DOHH2 (cell line): ENCODE measurements around the gene SSU72.

Experiments
- H3F3A ChIP-seq: fragments of 200-600 bp; sonication (generic), shearing (Covaris generic); 2 replicates; pipeline ENCODE4 v1.6.0; 2016; ENCODE audit warnings: antibody characterized with exemption, mild to moderate bottlenecking; ENCODE audit not compliant: control insufficient read depth, insufficient read depth
- H3K27ac ChIP-seq: fragments of 200-600 bp; sonication (generic); 2 replicates; pipeline ENCODE4 v1.5.1; 2014; ENCODE audit warnings: low read depth, mild to moderate bottlenecking, low read length, moderate library complexity
- H3K27me3 ChIP-seq: fragments of 200-600 bp; sonication (generic); 2 replicates; pipeline ENCODE4 v1.6.1; 2014; ENCODE audit warnings: mild to moderate bottlenecking, low read length, mixed read lengths; ENCODE audit not compliant: control insufficient read depth
- H3K36me3 ChIP-seq: fragments of 200-600 bp; sonication (generic); 2 replicates; pipeline ENCODE4 v1.6.1; 2014; ENCODE audit warnings: mild to moderate bottlenecking, low read length, moderate library complexity, mixed read lengths; ENCODE audit not compliant: control insufficient read depth
- H3K4me1 ChIP-seq: fragments of 200-600 bp; sonication (generic); 2 replicates; pipeline ENCODE4 v1.6.1; 2014; ENCODE audit warnings: mild to moderate bottlenecking, low read length, mixed read lengths; ENCODE audit not compliant: control insufficient read depth
- H3K4me2 ChIP-seq: fragments of 200-600 bp; sonication (generic); 2 replicates; pipeline ENCODE4 v1.6.0; 2014; ENCODE audit warnings: mild to moderate bottlenecking, low read length, moderate library complexity
- H3K4me3 ChIP-seq: fragments of 200-600 bp; sonication (generic); 2 replicates; pipeline ENCODE4 v1.5.1; 2014; ENCODE audit warnings: mild to moderate bottlenecking, low read length, mixed read lengths
- H3K79me2 ChIP-seq: fragments of 200-600 bp; sonication (generic); 2 replicates; pipeline ENCODE4 v1.6.1; 2014; ENCODE audit warnings: mild to moderate bottlenecking, low read length, mixed read lengths; ENCODE audit not compliant: control insufficient read depth
- H3K9me2 ChIP-seq: fragments of 200-600 bp; sonication (generic); replicated peaks from 2 replicates; pipeline ENCODE4 v1.6.1; 2014; ENCODE audit warnings: mild to moderate bottlenecking, low read length, mixed read lengths; ENCODE audit not compliant: control insufficient read depth
- H3K9me3 ChIP-seq: fragments of 200-600 bp; sonication (generic); 2 replicates; pipeline ENCODE4 v1.6.1; 2014; ENCODE audit warnings: antibody characterized with exemption, low read length, mixed read lengths; ENCODE audit not compliant: control insufficient read depth, insufficient read depth
- H4K20me1 ChIP-seq: fragments of 200-600 bp; sonication (generic); 2 replicates; pipeline ENCODE4 v1.6.0; 2014; ENCODE audit warnings: low read depth, mild to moderate bottlenecking, antibody characterized with exemption, low read length, moderate library complexity; ENCODE audit not compliant: control insufficient read depth, insufficient read depth
- EZH2phosphoT487 ChIP-seq: fragments of 200-600 bp; sonication (generic); IDR thresholded peaks from 2 replicates; pipeline ENCODE4 v1.6.1; 2017; ENCODE audit warnings: borderline replicate concordance, mild to moderate bottlenecking, antibody characterized with exemption, low read length, moderate library complexity, mixed read lengths
- TF ChIP-seq, protein P1 (sequence below): fragments of 200-600 bp; sonication (generic); IDR thresholded peaks from one replicate; pipeline ENCODE4 v1.5.1; 2014; ENCODE audit warnings: antibody characterized with exemption, mild to moderate bottlenecking, low read depth, low read length; ENCODE audit not compliant: poor library complexity, severe bottlenecking

Gene SSU72

GRCh38 chr1:1563688-1564087 lies 11.0 kb downstream of the SSU72 start:
- Histone ChIP-seq H3K79me2 (peaks cover 79% of the 10 kb centered on the region), H3K9me2 (no peaks in the 10 kb centered on the region), H3F3A (no peaks in the 10 kb centered on the region), H3K4me2 (no peak overlapping the region), H3K27ac (no peak overlapping the region), H3K27me3 (no peaks in the 10 kb centered on the region), H3K4me1 (no peaks in the 10 kb centered on the region), H4K20me1 (peaks cover 17% of the 10 kb centered on the region; the same call in 1 of the 2 replicates), H3K4me3 (no peak overlapping the region), H3K9me3 (no peaks in the 10 kb centered on the region), H3K36me3 (peaks cover 72% of the 10 kb centered on the region)
- TF ChIP-seq EZH2phosphoT487, result no peak
- TF ChIP-seq, protein P1, sequence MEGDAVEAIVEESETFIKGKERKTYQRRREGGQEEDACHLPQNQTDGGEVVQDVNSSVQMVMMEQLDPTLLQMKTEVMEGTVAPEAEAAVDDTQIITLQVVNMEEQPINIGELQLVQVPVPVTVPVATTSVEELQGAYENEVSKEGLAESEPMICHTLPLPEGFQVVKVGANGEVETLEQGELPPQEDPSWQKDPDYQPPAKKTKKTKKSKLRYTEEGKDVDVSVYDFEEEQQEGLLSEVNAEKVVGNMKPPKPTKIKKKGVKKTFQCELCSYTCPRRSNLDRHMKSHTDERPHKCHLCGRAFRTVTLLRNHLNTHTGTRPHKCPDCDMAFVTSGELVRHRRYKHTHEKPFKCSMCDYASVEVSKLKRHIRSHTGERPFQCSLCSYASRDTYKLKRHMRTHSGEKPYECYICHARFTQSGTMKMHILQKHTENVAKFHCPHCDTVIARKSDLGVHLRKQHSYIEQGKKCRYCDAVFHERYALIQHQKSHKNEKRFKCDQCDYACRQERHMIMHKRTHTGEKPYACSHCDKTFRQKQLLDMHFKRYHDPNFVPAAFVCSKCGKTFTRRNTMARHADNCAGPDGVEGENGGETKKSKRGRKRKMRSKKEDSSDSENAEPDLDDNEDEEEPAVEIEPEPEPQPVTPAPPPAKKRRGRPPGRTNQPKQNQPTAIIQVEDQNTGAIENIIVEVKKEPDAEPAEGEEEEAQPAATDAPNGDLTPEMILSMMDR, result no peak

DNA sequence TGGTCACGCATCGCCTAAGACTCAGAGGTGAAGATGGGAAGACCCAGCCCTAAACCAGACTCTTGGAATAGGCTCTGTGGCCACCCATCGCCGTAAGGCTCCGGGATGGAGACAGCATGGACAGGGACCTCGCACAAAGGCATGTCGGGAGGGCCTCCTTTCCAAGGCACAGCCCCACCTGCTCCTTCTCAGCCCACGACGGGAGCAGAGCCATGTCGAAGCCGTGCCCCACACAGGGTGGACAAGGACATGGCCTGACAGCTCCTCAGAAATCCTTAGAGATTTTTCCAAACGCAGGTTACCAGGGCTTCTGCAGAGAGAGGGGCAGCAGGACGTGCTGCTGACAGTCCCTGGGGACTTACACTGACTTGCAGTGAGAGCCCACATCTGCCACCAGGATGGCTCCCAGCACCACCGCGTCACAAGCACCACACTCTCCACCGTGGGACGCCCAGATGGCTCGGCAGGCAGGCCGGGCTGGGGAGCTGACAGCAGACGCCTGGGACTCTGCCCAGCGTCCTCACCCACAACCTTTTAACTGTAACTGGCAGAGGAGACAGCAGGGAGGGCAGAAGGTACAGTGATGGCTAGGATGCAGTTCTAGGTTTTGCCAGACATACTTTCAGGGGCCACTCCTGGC lies 12.0 kb downstream of the SSU72 start:
- H3K79me2 ChIP-seq, result peaks cover 77% of the 10 kb centered on the region
- H3F3A ChIP-seq, result no peaks in the 10 kb centered on the region
- no peaks in the 10 kb centered on the region for H3K9me3 ChIP-seq
- peaks cover 1% of the 10 kb centered on the region; the same call in 1 of the 2 replicates for H3K4me1 ChIP-seq
- H3K4me3 ChIP-seq, result no peak overlapping the region
- H3K36me3 ChIP-seq, result peaks cover 69% of the 10 kb centered on the region
- H3K4me2 ChIP-seq, result no peak overlapping the region
- no peak overlapping the region for H3K27ac ChIP-seq
- H3K9me2 ChIP-seq, result no peaks in the 10 kb centered on the region
- peaks cover 13% of the 10 kb centered on the region; the same call in 1 of the 2 replicates for H4K20me1 ChIP-seq
- no peaks in the 10 kb centered on the region for H3K27me3 ChIP-seq
- TF ChIP-seq EZH2phosphoT487, result no peak
- TF ChIP-seq, protein P1, result no peak

DNA sequence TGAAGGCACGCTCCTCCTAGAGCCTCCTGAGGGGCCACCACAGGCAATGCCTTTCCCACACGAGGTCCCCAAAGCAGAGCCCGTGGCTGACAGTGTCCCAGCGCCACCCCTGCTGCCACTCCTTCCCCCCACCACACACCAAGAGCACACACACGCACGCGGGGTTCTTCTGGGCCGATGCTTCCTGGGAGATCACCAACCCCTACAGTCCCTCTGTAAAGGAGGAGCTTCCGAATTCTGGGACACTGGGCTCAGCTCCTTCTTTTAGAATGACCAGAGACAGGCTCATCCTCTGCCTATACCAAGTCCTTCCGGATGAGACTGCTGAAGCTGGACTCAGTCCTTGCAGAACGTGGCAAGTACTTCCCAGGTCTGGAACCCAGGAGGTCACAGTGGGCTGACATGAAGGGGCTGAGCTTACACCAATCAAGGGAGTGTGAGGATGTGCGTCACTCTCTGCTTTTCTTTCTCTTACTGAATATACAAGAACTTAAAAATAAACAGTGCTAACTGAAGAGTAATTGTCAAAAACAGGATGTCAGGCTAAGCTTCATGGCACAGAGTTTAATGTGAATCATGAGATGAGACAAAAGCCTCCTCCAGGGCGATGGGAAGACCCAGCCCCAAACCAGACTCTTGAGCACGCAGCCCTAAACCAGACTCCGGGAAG lies 12.7 kb downstream of the SSU72 start:
- peaks cover 64% of the 10 kb centered on the region for H3K36me3 ChIP-seq
- H3F3A ChIP-seq, result no peaks in the 10 kb centered on the region
- no peaks in the 10 kb centered on the region for H3K9me2 ChIP-seq
- no peaks in the 10 kb centered on the region for H3K9me3 ChIP-seq
- no peak overlapping the region for H3K4me3 ChIP-seq
- H3K4me1 ChIP-seq, result peaks cover 4% of the 10 kb centered on the region; the same call in 1 of the 2 replicates
- peaks cover 73% of the 10 kb centered on the region for H3K79me2 ChIP-seq
- no peak overlapping the region for H3K4me2 ChIP-seq
- H4K20me1 ChIP-seq, result peaks cover 9% of the 10 kb centered on the region; the same call in 1 of the 2 replicates
- H3K27me3 ChIP-seq, result no peaks in the 10 kb centered on the region
- TF ChIP-seq EZH2phosphoT487, result no peak
- TF ChIP-seq, protein P1, result no peak
- no peak overlapping the region for H3K27ac ChIP-seq
